ENCODE results near the gene PSMB3. TPM values are rescaled to one million over a fixed set of nuclear protein-coding genes. Genes with fewer than 3 reads are reported as not detected.

PSMB3 gene
- total RNA-seq, 1 experiment from 2014 or later: 233 TPM

- CTCF ChIA-PET: no interaction called here
- in situ Hi-C loops (cut with HindIII; ENCODE audit: low pct_unique_long_range_greater_than_20kb, low sequenced_read_pairs): no loop called here
- TF ChIP-seq TCF7L2 (IDR thresholded peaks at IDR 0.05; ENCODE audit: low read depth, low read length): no peak
- no peak for TF ChIP-seq REST (IDR thresholded peaks at IDR 0.05; ENCODE audit: insufficient read depth in 1 of 2, low read depth in 2 of 2, low read length in 1 of 2)
- no peak for TF ChIP-seq CTCF (IDR thresholded peaks at IDR 0.05)
- TF ChIP-seq POLR2AphosphoS5 (IDR thresholded peaks at IDR 0.05; ENCODE audit: low read depth, low read length): no peak
- no peak for TF ChIP-seq SIN3A (IDR thresholded peaks at IDR 0.05; ENCODE audit: borderline replicate concordance, insufficient read depth, low read depth, low read length)
- ATAC-seq (no peak; the same call in 1 of the 2 replicates), DNase-seq (ENCODE audit: low read depth, low spot score) (no peak)
- no TSS peak for BruUV-seq (replicated peaks)
- Histone ChIP-seq H3K4me3 (ENCODE audit: low read depth in 2 of 2, low read length in 2 of 2) (peak overlapping the region; percentile 76 to 90), H3K27me3 (ENCODE audit: control insufficient read depth, insufficient read depth, low read length) (no peaks in the 10 kb centered on the region), H3K4me1 (ENCODE audit: control insufficient read depth, insufficient read depth, low read length) (peaks cover 21% of the 10 kb centered on the region), H3K36me3 (ENCODE audit: control insufficient read depth, insufficient read depth, low read length) (peaks cover 2% of the 10 kb centered on the region; the same call in 1 of the 2 replicates), H3K9me3 (ENCODE audit: control insufficient read depth, insufficient read depth, low read depth, low read length) (no peaks in the 10 kb centered on the region), H3K27ac (ENCODE audit: low read length) (peak overlapping the region; percentile 96)
- POLR2A ChIA-PET: no interaction called here
- intact Hi-C loops (cut with micrococcal nuclease; ENCODE audit: unreplicated experiment): no loop called here
Measured at GRCh38 chr17:38748892-38749222, 3.7 kb upstream of the PSMB3 start.

GRCh38 chr17:38749223-38750043 is 3.1 kb upstream of the PSMB3 start:
- Histone ChIP-seq H3K27ac (ENCODE audit: low read length) (peak overlapping the region; percentile 96), H3K36me3 (ENCODE audit: control insufficient read depth, insufficient read depth, low read length) (peaks cover 2% of the 10 kb centered on the region; the same call in 1 of the 2 replicates), H3K4me1 (ENCODE audit: control insufficient read depth, insufficient read depth, low read length) (peaks cover 17% of the 10 kb centered on the region), H3K9me3 (ENCODE audit: control insufficient read depth, insufficient read depth, low read depth, low read length) (no peaks in the 10 kb centered on the region), H3K27me3 (ENCODE audit: control insufficient read depth, insufficient read depth, low read length) (no peaks in the 10 kb centered on the region), H3K4me3 (ENCODE audit: low read depth in 2 of 2, low read length in 2 of 2) (peak overlapping the region; percentile 76 to 90)
- ChIA-PET POLR2A (interaction anchor here (0.6 kb wide), 1 partner anchor 15 kb away, joined by 5 read pairs; no protein-coding TSS in a partner anchor), CTCF (no interaction called here)
- intact Hi-C loops (cut with micrococcal nuclease; ENCODE audit: unreplicated experiment): no loop called here
- BruUV-seq (replicated peaks): TSS peak; percentile 78
- TF ChIP-seq TCF7L2 (IDR thresholded peaks at IDR 0.05; ENCODE audit: low read depth, low read length): no peak
- TF ChIP-seq POLR2AphosphoS5 (IDR thresholded peaks at IDR 0.05; ENCODE audit: low read depth, low read length): peak; percentile 87
- no peak for TF ChIP-seq CTCF (IDR thresholded peaks at IDR 0.05)
- in situ Hi-C loops (cut with HindIII; ENCODE audit: low pct_unique_long_range_greater_than_20kb, low sequenced_read_pairs): no loop called here
- ATAC-seq: peak; percentile 58
- DNase-seq (ENCODE audit: low read depth, low spot score): no peak
